ENCODE data around the gene SELENOF.

GRCh38 chr1:86933051-86933450 lies 19.1 kb upstream of the SELENOF start:
- TF ChIP-seq ZNF24 (IDR thresholded peaks at IDR 0.05) (no peak), MAFK (conservative IDR thresholded peaks at IDR 0.05 in 1 of 2, IDR thresholded peaks at IDR 0.05 in 1 of 2; ENCODE audit: low read length in 2 of 2) (no peak), FOXK1 (CRISPR knock-in tag; IDR thresholded peaks at IDR 0.05; ENCODE audit: borderline replicate concordance, low read depth) (no peak), ZBTB14 (CRISPR knock-in tag; IDR thresholded peaks at IDR 0.05) (no peak)
